Activated T-cell treated with anti-CD3 and anti-CD28 coated beads, Interleukin-2, amount 50 U/mL, for 48 hours (primary cell): ENCODE results near the gene TGIF1.
A peak's percentile ranks its signal among the peaks of the same experiment; 100 is the strongest.

Experiments
- DNase-seq, 2 experiments: peaks; one replicate each; pipeline ENCODE4 v3.0.0-alpha.2; 2020

Gene TGIF1

GRCh38 chr18:3489462-3489861, 39.5 kb downstream of the TGIF1 start:
- DNase-seq: no peak

- DNase-seq: no peak
Observed at GRCh38 chr18:3491981-3492555, 42.1 kb downstream of the TGIF1 start.

- DNase-seq: no peak
Observed at GRCh38 chr18:3492721-3493120, 42.7 kb downstream of the TGIF1 start.

GRCh38 chr18:3493501-3494244, 43.7 kb downstream of the TGIF1 start:
- no peak for DNase-seq

- no peak for DNase-seq
Observed at GRCh38 chr18:3494245-3494526, 44.2 kb downstream of the TGIF1 start.

GRCh38 chr18:3494569-3494968, 44.6 kb downstream of the TGIF1 start:
- DNase-seq: no peak

- DNase-seq: no peak
Observed at GRCh38 chr18:3495691-3496430, 45.9 kb downstream of the TGIF1 start.

GRCh38 chr18:3498698-3499471, 48.9 kb downstream of the TGIF1 start:
- DNase-seq: peak; percentile 30 to 39

- no peak for DNase-seq
Observed at GRCh38 chr18:3499501-3499900, 49.5 kb downstream of the TGIF1 start.

GRCh38 chr18:3500016-3500415, 50.0 kb downstream of the TGIF1 start:
- no peak for DNase-seq

GRCh38 chr18:3502650-3503049, 52.7 kb downstream of the TGIF1 start:
- DNase-seq: no peak

- DNase-seq: no peak
Observed at GRCh38 chr18:3504637-3505036, 54.7 kb downstream of the TGIF1 start.

- no peak for DNase-seq
Observed at GRCh38 chr18:3508576-3509549, 58.9 kb downstream of the TGIF1 start.
